GM15510 (cell line): ENCODE measurements around the gene WWOX.

Experiments
- POLR2A ChIP-seq: IDR thresholded peaks from 3 replicates; pipeline ENCODE4 v1.6.1; 2011; ENCODE audit warnings: borderline replicate concordance; ENCODE audit not compliant: insufficient read length; ENCODE audit errors: extremely low read depth

The WWOX gene

GRCh38 chr16:78235168-78235800 lies 135.8 kb downstream of the WWOX start:
- TF ChIP-seq POLR2A: no peak

- TF ChIP-seq POLR2A: no peak
Observed at GRCh38 chr16:78235876-78236275, 136.4 kb downstream of the WWOX start.

GRCh38 chr16:78237841-78238240 lies 138.4 kb downstream of the WWOX start:
- no peak for TF ChIP-seq POLR2A

- no peak for TF ChIP-seq POLR2A
Observed at GRCh38 chr16:78240459-78241222, 141.2 kb downstream of the WWOX start.

GRCh38 chr16:78242239-78242630 lies 142.8 kb downstream of the WWOX start:
- TF ChIP-seq POLR2A: no peak

- no peak for TF ChIP-seq POLR2A
Observed at GRCh38 chr16:78244131-78244895, 144.9 kb downstream of the WWOX start.

- no peak for TF ChIP-seq POLR2A
Observed at GRCh38 chr16:78246559-78246958, 147.1 kb downstream of the WWOX start.

GRCh38 chr16:78249056-78249455 lies 149.6 kb downstream of the WWOX start:
- TF ChIP-seq POLR2A: no peak

GRCh38 chr16:78249832-78250231 lies 150.4 kb downstream of the WWOX start:
- no peak for TF ChIP-seq POLR2A

GRCh38 chr16:78251115-78251514 lies 151.7 kb downstream of the WWOX start:
- TF ChIP-seq POLR2A: no peak

GRCh38 chr16:78252757-78253156 lies 153.3 kb downstream of the WWOX start:
- TF ChIP-seq POLR2A: no peak

- TF ChIP-seq POLR2A: no peak
Observed at GRCh38 chr16:78254841-78255240, 155.4 kb downstream of the WWOX start.

- no peak for TF ChIP-seq POLR2A
Observed at GRCh38 chr16:78256686-78257375, 157.4 kb downstream of the WWOX start.

GRCh38 chr16:78257376-78257728 lies 157.9 kb downstream of the WWOX start:
- no peak for TF ChIP-seq POLR2A
